Measurements from ENCODE around the gene CLRN3. TPM values are rescaled to one million over a fixed set of nuclear protein-coding genes. Genes with fewer than 3 reads are reported as not detected.

CLRN3 gene
- total RNA-seq, 2 experiments from 2014 or later = not detected

- intact Hi-C loops (cut with micrococcal nuclease) = no loop called here
- peaks cover 6% of the 10 kb centered on the region for H3K27me3 Mint-ChIP-seq
- no peak for DNase-seq
- no peaks in the 10 kb centered on the region for H3K4me1 Mint-ChIP-seq (ENCODE audit: low read depth)
- H3K9me3 Mint-ChIP-seq = no peaks in the 10 kb centered on the region
- POLR2A ChIA-PET = no interaction called here
- CTCF ChIA-PET = no interaction called here
- H3K27ac Mint-ChIP-seq = no peak overlapping the region
- no peak overlapping the region for H3K4me3 Mint-ChIP-seq
- no peak for TF ChIP-seq CTCF (IDR thresholded peaks at IDR 0.05)
- H3K36me3 Mint-ChIP-seq (ENCODE audit: low read depth) = no peaks in the 10 kb centered on the region
- no peak for ATAC-seq
Measured at GRCh38 chr10:127935071-127935561, 42.4 kb upstream of the CLRN3 start.

GRCh38 chr10:127934383-127934782 lies 41.6 kb upstream of the CLRN3 start:
- intact Hi-C loops (cut with micrococcal nuclease) = no loop called here
- Mint-ChIP-seq H3K27me3 (peaks cover 6% of the 10 kb centered on the region), H3K36me3 (ENCODE audit: low read depth) (no peaks in the 10 kb centered on the region), H3K4me3 (no peak overlapping the region), H3K9me3 (no peaks in the 10 kb centered on the region), H3K27ac (no peak overlapping the region), H3K4me1 (ENCODE audit: low read depth) (no peaks in the 10 kb centered on the region)
- no peak for ATAC-seq
- CTCF ChIA-PET = no interaction called here
- POLR2A ChIA-PET = no interaction called here
- no peak for TF ChIP-seq CTCF (IDR thresholded peaks at IDR 0.05)
- DNase-seq = no peak

GRCh38 chr10:127933271-127933670 lies 40.5 kb upstream of the CLRN3 start:
- CTCF ChIA-PET = no interaction called here
- ATAC-seq (no peak), DNase-seq (no peak)
- no peak overlapping the region for H3K4me3 Mint-ChIP-seq
- no peak overlapping the region for H3K27ac Mint-ChIP-seq
- no peaks in the 10 kb centered on the region for H3K4me1 Mint-ChIP-seq (ENCODE audit: low read depth)
- H3K36me3 Mint-ChIP-seq (ENCODE audit: low read depth) = no peaks in the 10 kb centered on the region
- H3K9me3 Mint-ChIP-seq = no peaks in the 10 kb centered on the region
- POLR2A ChIA-PET = no interaction called here
- intact Hi-C loops (cut with micrococcal nuclease) = no loop called here
- H3K27me3 Mint-ChIP-seq = peaks cover 4% of the 10 kb centered on the region
- no peak for TF ChIP-seq CTCF (IDR thresholded peaks at IDR 0.05)

GRCh38 chr10:127932521-127933270 lies 40.0 kb upstream of the CLRN3 start:
- no peaks in the 10 kb centered on the region for H3K4me1 Mint-ChIP-seq (ENCODE audit: low read depth)
- DNase-seq = no peak
- no peak for TF ChIP-seq CTCF (IDR thresholded peaks at IDR 0.05)
- H3K27me3 Mint-ChIP-seq = no peaks in the 10 kb centered on the region
- H3K27ac Mint-ChIP-seq = no peak overlapping the region
- POLR2A ChIA-PET = interaction anchor here (0.6 kb wide), 1 partner anchor 98 kb away, joined by 3 read pairs; no protein-coding TSS in a partner anchor
- CTCF ChIA-PET = no interaction called here
- H3K4me3 Mint-ChIP-seq = no peak overlapping the region
- no peak for ATAC-seq
- H3K9me3 Mint-ChIP-seq = no peaks in the 10 kb centered on the region
- H3K36me3 Mint-ChIP-seq (ENCODE audit: low read depth) = no peaks in the 10 kb centered on the region
- intact Hi-C loops (cut with micrococcal nuclease) = no loop called here

GRCh38 chr10:127928021-127928806 lies 35.5 kb upstream of the CLRN3 start:
- Mint-ChIP-seq H3K4me3 (no peak overlapping the region), H3K27me3 (no peaks in the 10 kb centered on the region), H3K9me3 (no peaks in the 10 kb centered on the region), H3K27ac (no peak overlapping the region), H3K36me3 (ENCODE audit: low read depth) (no peaks in the 10 kb centered on the region), H3K4me1 (ENCODE audit: low read depth) (no peaks in the 10 kb centered on the region)
- CTCF ChIA-PET = no interaction called here
- DNase-seq (no peak), ATAC-seq (no peak)
- intact Hi-C loops (cut with micrococcal nuclease) = no loop called here
- no peak for TF ChIP-seq CTCF (IDR thresholded peaks at IDR 0.05)
- POLR2A ChIA-PET = no interaction called here

All from activated CD8-positive, alpha-beta T cell treated with anti-CD3 and anti-CD28 coated beads for 36 hours (primary cell).